ENCODE measurements around the gene ATP8A2. TPM values are rescaled to one million over a fixed set of nuclear protein-coding genes. Genes with fewer than 3 reads are reported as not detected.

ATP8A2 gene
- total RNA-seq, 2 donors from 2014 or later: 1.6 to 2.9 TPM

GRCh38 chr13:25839371-25839770 is 467.6 kb downstream of the ATP8A2 start:
- no peak for TF ChIP-seq CTCF (conservative IDR thresholded peaks at IDR 0.05)
- peaks cover 4% of the 10 kb centered on the region for H3K9me3 Mint-ChIP-seq
- no peaks in the 10 kb centered on the region for H3K27me3 ChIP-seq (ENCODE audit: control insufficient read depth, insufficient read depth, low read length, poor library complexity, severe bottlenecking)
- no peak for DNase-seq
- H3K4me1 ChIP-seq (ENCODE audit: control insufficient read depth, insufficient read depth, low read length): peaks cover 6% of the 10 kb centered on the region
- H3K27me3 Mint-ChIP-seq (ENCODE audit: insufficient read depth): peaks cover 2% of the 10 kb centered on the region
- peaks cover 20% of the 10 kb centered on the region for H3K9me3 ChIP-seq (ENCODE audit: control insufficient read depth, low read length)
- no peaks in the 10 kb centered on the region for H3K36me3 Mint-ChIP-seq (ENCODE audit: low read depth)
- peaks cover 35% of the 10 kb centered on the region for H3K4me1 Mint-ChIP-seq
- H3K4me3 ChIP-seq (ENCODE audit: low read length): no peak overlapping the region
- 93 to 94% methylated on average over 7 to 8 of the region's 8 CpGs for WGBS, 2 experiments (ENCODE audit: insufficient coverage in 1 of 2, insufficient read length in 1 of 2)
- H3K4me3 Mint-ChIP-seq: no peak overlapping the region
- no peak overlapping the region for H3K9ac ChIP-seq (ENCODE audit: extremely low read depth, low read length, poor library complexity, severe bottlenecking)
- H3K27ac Mint-ChIP-seq: no peak overlapping the region
- no peak overlapping the region for H3K27ac ChIP-seq (ENCODE audit: low read depth, low read length)
- no peaks in the 10 kb centered on the region for H3K36me3 ChIP-seq (ENCODE audit: control insufficient read depth, insufficient read depth, low read length)

- H3K9me3 Mint-ChIP-seq: peaks cover 4% of the 10 kb centered on the region
- H3K4me1 ChIP-seq (ENCODE audit: control insufficient read depth, insufficient read depth, low read length): peaks cover 6% of the 10 kb centered on the region
- no peaks in the 10 kb centered on the region for H3K36me3 Mint-ChIP-seq (ENCODE audit: low read depth)
- H3K27ac ChIP-seq (ENCODE audit: low read depth, low read length): no peak overlapping the region
- H3K27ac Mint-ChIP-seq: no peak overlapping the region
- H3K4me3 ChIP-seq (ENCODE audit: low read length): no peak overlapping the region
- no peaks in the 10 kb centered on the region for H3K27me3 ChIP-seq (ENCODE audit: control insufficient read depth, insufficient read depth, low read length, poor library complexity, severe bottlenecking)
- peaks cover 20% of the 10 kb centered on the region for H3K9me3 ChIP-seq (ENCODE audit: control insufficient read depth, low read length)
- H3K27me3 Mint-ChIP-seq (ENCODE audit: insufficient read depth): peaks cover 2% of the 10 kb centered on the region
- H3K36me3 ChIP-seq (ENCODE audit: control insufficient read depth, insufficient read depth, low read length): no peaks in the 10 kb centered on the region
- no peak for DNase-seq
- peaks cover 35% of the 10 kb centered on the region for H3K4me1 Mint-ChIP-seq
- H3K4me3 Mint-ChIP-seq: no peak overlapping the region
- no peak overlapping the region for H3K9ac ChIP-seq (ENCODE audit: extremely low read depth, low read length, poor library complexity, severe bottlenecking)
- 87 to 100% methylated on average over 3 of the region's 3 CpGs for WGBS, 2 experiments (ENCODE audit: insufficient coverage in 1 of 2, insufficient read length in 1 of 2)
- TF ChIP-seq CTCF (conservative IDR thresholded peaks at IDR 0.05): no peak
These were observed 468.5 kb downstream of the ATP8A2 start for GRCh38 chr13:25840261-25840660.

GRCh38 chr13:25840931-25841330 is 469.2 kb downstream of the ATP8A2 start:
- no peaks in the 10 kb centered on the region for H3K36me3 Mint-ChIP-seq (ENCODE audit: low read depth)
- DNase-seq: no peak
- no peak overlapping the region for H3K27ac Mint-ChIP-seq
- peaks cover 2% of the 10 kb centered on the region for H3K27me3 Mint-ChIP-seq (ENCODE audit: insufficient read depth)
- Histone ChIP-seq H3K9me3 (ENCODE audit: control insufficient read depth, low read length) (peaks cover 20% of the 10 kb centered on the region), H3K27me3 (ENCODE audit: control insufficient read depth, insufficient read depth, low read length, poor library complexity, severe bottlenecking) (no peaks in the 10 kb centered on the region), H3K36me3 (ENCODE audit: control insufficient read depth, insufficient read depth, low read length) (no peaks in the 10 kb centered on the region), H3K4me3 (ENCODE audit: low read length) (no peak overlapping the region), H3K9ac (ENCODE audit: extremely low read depth, low read length, poor library complexity, severe bottlenecking) (no peak overlapping the region), H3K27ac (ENCODE audit: low read depth, low read length) (no peak overlapping the region), H3K4me1 (ENCODE audit: control insufficient read depth, insufficient read depth, low read length) (peaks cover 6% of the 10 kb centered on the region)
- H3K4me1 Mint-ChIP-seq: peaks cover 35% of the 10 kb centered on the region
- no peak overlapping the region for H3K4me3 Mint-ChIP-seq
- H3K9me3 Mint-ChIP-seq: peaks cover 4% of the 10 kb centered on the region
- no peak for TF ChIP-seq CTCF (conservative IDR thresholded peaks at IDR 0.05)
- 75% methylated on average over 1 of the region's 2 CpGs; no CpG with 5 or more reads in 1 of the 2 experiments for WGBS, 2 experiments (ENCODE audit: insufficient coverage in 1 of 2, insufficient read length in 1 of 2)

All from endodermal cell (in vitro differentiated cells).